ENCODE measurements around the gene ANAPC5. TPM values are rescaled to one million over a fixed set of nuclear protein-coding genes. Genes with fewer than 3 reads are reported as not detected.

The ANAPC5 gene
- total RNA-seq, 2 experiments from 2014 or later, result 122 TPM

DNA sequence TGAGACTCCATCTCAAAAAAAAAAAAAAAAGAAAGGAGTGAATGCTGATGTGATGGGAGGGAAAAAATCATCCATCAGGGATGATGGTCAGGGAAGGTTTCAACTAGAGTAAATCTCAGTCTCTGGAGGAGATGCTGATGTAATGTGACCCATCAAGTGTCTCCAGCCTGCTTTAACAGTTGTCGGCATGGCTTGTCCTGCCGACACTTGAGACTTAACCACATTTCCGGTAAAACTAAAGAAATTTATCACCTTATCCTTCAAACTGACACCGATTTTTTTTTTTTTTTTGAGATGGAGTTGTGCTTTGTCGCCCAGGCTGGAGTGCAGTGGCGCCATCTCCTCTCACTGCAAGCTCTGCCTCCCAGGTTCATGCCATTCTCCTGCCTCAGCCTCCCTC lies 21.5 kb upstream of the ANAPC5 start:
- ChIA-PET POLR2A (no interaction called here), CTCF (no interaction called here)
- peaks cover 2% of the 10 kb centered on the region for H3K27me3 Mint-ChIP-seq
- H3K9me3 Mint-ChIP-seq, result peaks cover 3% of the 10 kb centered on the region
- TF ChIP-seq, protein P1, sequence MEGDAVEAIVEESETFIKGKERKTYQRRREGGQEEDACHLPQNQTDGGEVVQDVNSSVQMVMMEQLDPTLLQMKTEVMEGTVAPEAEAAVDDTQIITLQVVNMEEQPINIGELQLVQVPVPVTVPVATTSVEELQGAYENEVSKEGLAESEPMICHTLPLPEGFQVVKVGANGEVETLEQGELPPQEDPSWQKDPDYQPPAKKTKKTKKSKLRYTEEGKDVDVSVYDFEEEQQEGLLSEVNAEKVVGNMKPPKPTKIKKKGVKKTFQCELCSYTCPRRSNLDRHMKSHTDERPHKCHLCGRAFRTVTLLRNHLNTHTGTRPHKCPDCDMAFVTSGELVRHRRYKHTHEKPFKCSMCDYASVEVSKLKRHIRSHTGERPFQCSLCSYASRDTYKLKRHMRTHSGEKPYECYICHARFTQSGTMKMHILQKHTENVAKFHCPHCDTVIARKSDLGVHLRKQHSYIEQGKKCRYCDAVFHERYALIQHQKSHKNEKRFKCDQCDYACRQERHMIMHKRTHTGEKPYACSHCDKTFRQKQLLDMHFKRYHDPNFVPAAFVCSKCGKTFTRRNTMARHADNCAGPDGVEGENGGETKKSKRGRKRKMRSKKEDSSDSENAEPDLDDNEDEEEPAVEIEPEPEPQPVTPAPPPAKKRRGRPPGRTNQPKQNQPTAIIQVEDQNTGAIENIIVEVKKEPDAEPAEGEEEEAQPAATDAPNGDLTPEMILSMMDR (IDR thresholded peaks at IDR 0.05), result no peak
- no peaks in the 10 kb centered on the region for H3K36me3 Mint-ChIP-seq (ENCODE audit: low read depth)
- no peaks in the 10 kb centered on the region for H3K4me1 Mint-ChIP-seq (ENCODE audit: low read depth)
- intact Hi-C loops (cut with micrococcal nuclease), result no loop called here
- H3K27ac Mint-ChIP-seq, result no peak overlapping the region
- no peak overlapping the region for H3K4me3 Mint-ChIP-seq
- ATAC-seq (no peak), DNase-seq (no peak)

DNA sequence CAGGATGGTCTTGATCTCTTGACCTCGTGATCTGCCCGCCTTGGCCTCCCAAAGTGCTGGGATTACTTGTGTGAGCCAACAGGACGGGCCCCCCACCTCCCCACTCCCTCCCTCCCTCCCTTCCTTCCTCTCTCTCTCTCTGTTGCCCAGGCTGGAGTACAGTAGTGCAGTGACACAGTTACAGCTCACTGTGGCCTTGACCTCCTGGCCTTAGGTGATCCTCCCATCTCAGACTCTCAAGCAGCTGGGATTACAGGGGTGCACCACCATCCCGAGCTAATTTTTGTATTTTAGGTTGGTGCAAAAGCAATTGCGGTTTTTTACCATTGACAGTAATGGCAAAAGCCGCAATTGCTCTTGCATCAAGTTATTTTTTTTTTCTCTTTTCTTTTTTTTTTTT lies 19.2 kb upstream of the ANAPC5 start:
- CTCF ChIA-PET, result no interaction called here
- POLR2A ChIA-PET, result no interaction called here

DNA sequence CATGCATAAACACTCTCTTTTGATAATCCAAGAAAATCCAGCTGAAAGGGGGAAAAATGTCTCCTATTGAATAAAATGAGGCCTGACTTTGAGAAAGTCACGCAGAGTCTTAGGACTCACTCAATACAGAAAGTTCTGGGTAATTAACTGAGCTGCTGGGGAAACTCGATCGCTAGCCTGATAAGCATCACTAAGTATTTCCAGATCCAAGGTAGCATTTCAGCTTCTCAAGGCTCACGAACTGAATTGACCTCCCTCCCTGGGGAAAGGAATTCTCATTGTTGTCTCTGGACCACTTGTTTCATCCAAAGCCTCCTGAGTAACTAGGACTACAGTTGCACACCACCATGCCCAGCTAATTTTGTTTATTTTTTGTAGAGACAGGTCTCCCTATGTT lies 13.8 kb upstream of the ANAPC5 start:
- CTCF ChIA-PET, result interaction anchor here (1.6 kb wide), 1 partner anchor 78 kb away, joined by 9 read pairs; no protein-coding TSS in a partner anchor
- no peaks in the 10 kb centered on the region for H3K4me1 Mint-ChIP-seq (ENCODE audit: low read depth)
- ATAC-seq (no peak), DNase-seq (no peak)
- intact Hi-C loops (cut with micrococcal nuclease), result no loop called here
- H3K9me3 Mint-ChIP-seq, result no peaks in the 10 kb centered on the region
- TF ChIP-seq, protein P1 (IDR thresholded peaks at IDR 0.05), result no peak
- H3K36me3 Mint-ChIP-seq (ENCODE audit: low read depth), result no peaks in the 10 kb centered on the region
- H3K27ac Mint-ChIP-seq, result no peak overlapping the region
- no peak overlapping the region for H3K4me3 Mint-ChIP-seq
- POLR2A ChIA-PET, result no interaction called here
- H3K27me3 Mint-ChIP-seq, result peaks cover 13% of the 10 kb centered on the region

More for the DNA sequence above, 19.2 kb upstream of the ANAPC5 start:
- Mint-ChIP-seq H3K27ac (no peak overlapping the region), H3K4me1 (ENCODE audit: low read depth) (no peaks in the 10 kb centered on the region), H3K27me3 (peaks cover 2% of the 10 kb centered on the region), H3K36me3 (ENCODE audit: low read depth) (no peaks in the 10 kb centered on the region), H3K4me3 (no peak overlapping the region), H3K9me3 (peaks cover 3% of the 10 kb centered on the region)
- intact Hi-C loops (cut with micrococcal nuclease), result no loop called here
- DNase-seq (no peak), ATAC-seq (no peak)
- TF ChIP-seq, protein P1 (IDR thresholded peaks at IDR 0.05), result no peak

DNA sequence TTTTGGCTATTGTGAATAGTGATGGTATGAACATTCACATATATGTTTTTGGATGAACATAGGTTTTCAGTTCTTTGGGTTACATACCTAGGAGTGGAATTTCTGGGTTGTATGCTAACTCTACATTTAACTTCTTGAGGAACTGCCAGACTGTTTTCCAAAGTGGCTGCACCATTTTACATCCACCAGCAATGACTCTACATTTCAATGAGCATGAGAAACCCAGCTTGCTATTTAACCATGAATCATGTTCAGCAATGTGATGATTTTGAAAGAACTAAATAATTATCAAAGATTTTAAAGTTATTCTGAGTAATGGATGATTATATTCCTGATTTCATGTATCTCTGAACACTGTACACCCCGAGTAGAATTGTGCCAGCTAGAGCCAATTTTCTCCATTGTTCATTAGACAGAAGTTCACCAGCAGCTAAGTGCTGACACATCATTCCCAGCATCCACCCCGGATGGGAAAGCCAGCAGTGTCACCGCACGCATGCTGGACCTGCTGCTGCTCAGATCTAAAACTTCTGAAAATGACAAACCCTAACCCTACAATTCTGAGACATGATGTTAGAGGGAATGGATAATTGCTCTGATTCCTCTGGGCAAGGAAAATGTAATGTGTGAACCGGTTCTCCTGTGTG lies 13.3 kb upstream of the ANAPC5 start:
- Mint-ChIP-seq H3K4me3 (no peak overlapping the region), H3K27ac (no peak overlapping the region), H3K9me3 (no peaks in the 10 kb centered on the region), H3K36me3 (ENCODE audit: low read depth) (no peaks in the 10 kb centered on the region), H3K27me3 (peaks cover 13% of the 10 kb centered on the region), H3K4me1 (ENCODE audit: low read depth) (no peaks in the 10 kb centered on the region)
- no peak for DNase-seq
- ChIA-PET POLR2A (interaction anchor here (1.2 kb wide), 1 partner anchor 35 kb away, joined by 3 read pairs; the partner anchor contains the start of gene RNF34), CTCF (interaction anchor here (1.6 kb wide), 1 partner anchor 78 kb away, joined by 9 read pairs; no protein-coding TSS in a partner anchor)
- TF ChIP-seq, protein P1 (IDR thresholded peaks at IDR 0.05), result no peak
- intact Hi-C loops (cut with micrococcal nuclease), result no loop called here
- no peak for ATAC-seq

DNA sequence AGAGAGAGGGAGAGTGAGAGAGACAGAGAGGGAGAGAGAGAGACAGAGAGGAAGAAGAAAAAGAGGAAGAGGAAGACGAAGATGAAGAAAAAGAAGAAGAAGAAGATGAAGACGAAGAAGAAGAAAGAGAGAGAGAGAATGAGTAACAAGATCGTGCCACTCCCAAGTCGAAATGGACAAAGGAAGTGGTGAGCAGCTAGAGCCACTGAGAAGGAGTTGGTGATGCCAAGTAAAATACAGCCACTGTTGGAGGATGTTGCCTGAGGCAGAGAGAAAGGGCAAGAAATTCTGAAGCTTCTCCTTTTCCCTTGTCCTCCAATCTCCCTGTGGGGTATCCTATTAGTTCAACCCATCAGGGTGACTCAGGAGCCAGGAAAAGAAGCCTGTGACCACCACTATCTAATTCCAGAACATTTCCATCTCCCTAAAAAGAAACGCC lies 12.5 kb upstream of the ANAPC5 start:
- Mint-ChIP-seq H3K27ac (no peak overlapping the region), H3K27me3 (peaks cover 13% of the 10 kb centered on the region), H3K9me3 (no peaks in the 10 kb centered on the region), H3K4me1 (ENCODE audit: low read depth) (no peaks in the 10 kb centered on the region), H3K36me3 (ENCODE audit: low read depth) (no peaks in the 10 kb centered on the region), H3K4me3 (no peak overlapping the region)
- ChIA-PET CTCF (no interaction called here), POLR2A (interaction anchor here (1.2 kb wide), 1 partner anchor 36 kb away, joined by 3 read pairs; the partner anchor contains the start of gene RNF34)
- DNase-seq, result no peak
- intact Hi-C loops (cut with micrococcal nuclease), result no loop called here
- no peak for ATAC-seq
- TF ChIP-seq, protein P1 (IDR thresholded peaks at IDR 0.05), result no peak
